ENCODE measurements around the gene NRXN3. TPM values are rescaled to one million over a fixed set of nuclear protein-coding genes. Genes with fewer than 3 reads are reported as not detected.

Gene NRXN3
- total and polyA plus RNA-seq, 2 experiments from 2014 or later = 0.08 to 0.11 TPM

- no peak overlapping the region for H3K4me2 ChIP-seq (ENCODE audit: unreplicated experiment)
- no peak overlapping the region for H3K27ac ChIP-seq
- WGBS, 2 experiments (ENCODE audit: low coverage in 1 of 2, low lambda C conversion rate in 2 of 2, missing lambda C conversion rate in 2 of 2) = 44 to 47% methylated on average over 8 of the region's 8 CpGs
Observed at GRCh38 chr14:79732911-79733655, 1562.9 kb downstream of the NRXN3 start.

GRCh38 chr14:79734151-79734550 is 1564.0 kb downstream of the NRXN3 start:
- no peaks in the 10 kb centered on the region for H3K79me2 ChIP-seq (ENCODE audit: insufficient read depth)
- in situ Hi-C loops (cut with MboI) = no loop called here
- H2AFZ ChIP-seq = no peak overlapping the region
- no peak overlapping the region for H3K4me2 ChIP-seq (ENCODE audit: unreplicated experiment)
- no peaks in the 10 kb centered on the region for H3K27me3 ChIP-seq (replicated peaks; ENCODE audit: insufficient read depth)
- H3K4me1 ChIP-seq (ENCODE audit: insufficient read depth) = peaks cover 3% of the 10 kb centered on the region; the same call in 1 of the 2 replicates
- no peaks in the 10 kb centered on the region for H3F3A ChIP-seq (ENCODE audit: insufficient read depth)
- no peaks in the 10 kb centered on the region for H3K9me2 ChIP-seq (ENCODE audit: insufficient read depth)
- no peak overlapping the region for H3K4me3 ChIP-seq
- 17 to 30% methylated on average over 3 of the region's 3 CpGs for WGBS, 2 experiments (ENCODE audit: low coverage in 1 of 2, low lambda C conversion rate in 2 of 2, missing lambda C conversion rate in 2 of 2)
- no peak for TF ChIP-seq EZH2 (IDR thresholded peaks at IDR 0.05; ENCODE audit: insufficient read depth, poor library complexity, severe bottlenecking)
- no peak for TF ChIP-seq EZH2phosphoT487 (IDR thresholded peaks at IDR 0.05; ENCODE audit: insufficient read depth, low read depth)
- H3K9ac ChIP-seq = no peak overlapping the region
- no peaks in the 10 kb centered on the region for H4K20me1 ChIP-seq (ENCODE audit: insufficient read depth)
- no peaks in the 10 kb centered on the region for H3K9me3 ChIP-seq (ENCODE audit: low read depth)
- H3K36me3 ChIP-seq (ENCODE audit: low read depth) = no peaks in the 10 kb centered on the region
- DNase-seq = no peak
- H3K27ac ChIP-seq = no peak overlapping the region

More at GRCh38 chr14:79732911-79733655, 1562.9 kb downstream of the NRXN3 start:
- Histone ChIP-seq H2AFZ (no peak overlapping the region), H3K4me1 (ENCODE audit: insufficient read depth) (peaks cover 3% of the 10 kb centered on the region; the same call in 1 of the 2 replicates), H3K9me2 (ENCODE audit: insufficient read depth) (no peaks in the 10 kb centered on the region), H4K20me1 (ENCODE audit: insufficient read depth) (no peaks in the 10 kb centered on the region), H3F3A (ENCODE audit: insufficient read depth) (no peaks in the 10 kb centered on the region), H3K9me3 (ENCODE audit: low read depth) (no peaks in the 10 kb centered on the region), H3K9ac (no peak overlapping the region), H3K36me3 (ENCODE audit: low read depth) (no peaks in the 10 kb centered on the region), H3K79me2 (ENCODE audit: insufficient read depth) (no peaks in the 10 kb centered on the region), H3K27me3 (replicated peaks; ENCODE audit: insufficient read depth) (no peaks in the 10 kb centered on the region), H3K4me3 (no peak overlapping the region)
- in situ Hi-C loops (cut with MboI) = no loop called here
- no peak for TF ChIP-seq EZH2phosphoT487 (IDR thresholded peaks at IDR 0.05; ENCODE audit: insufficient read depth, low read depth)
- peak; percentile 16 for DNase-seq

- Histone ChIP-seq H3K4me1 (ENCODE audit: insufficient read depth) (peaks cover 3% of the 10 kb centered on the region; the same call in 1 of the 2 replicates), H3F3A (ENCODE audit: insufficient read depth) (no peaks in the 10 kb centered on the region), H4K20me1 (ENCODE audit: insufficient read depth) (no peaks in the 10 kb centered on the region), H3K9me2 (ENCODE audit: insufficient read depth) (no peaks in the 10 kb centered on the region), H3K27me3 (replicated peaks; ENCODE audit: insufficient read depth) (no peaks in the 10 kb centered on the region), H3K79me2 (ENCODE audit: insufficient read depth) (no peaks in the 10 kb centered on the region), H3K4me3 (no peak overlapping the region), H3K9me3 (ENCODE audit: low read depth) (no peaks in the 10 kb centered on the region), H3K27ac (no peak overlapping the region), H2AFZ (no peak overlapping the region), H3K9ac (no peak overlapping the region), H3K36me3 (ENCODE audit: low read depth) (no peaks in the 10 kb centered on the region), H3K4me2 (ENCODE audit: unreplicated experiment) (no peak overlapping the region)
- in situ Hi-C loops (cut with MboI) = no loop called here
- no peak for TF ChIP-seq EZH2phosphoT487 (IDR thresholded peaks at IDR 0.05; ENCODE audit: insufficient read depth, low read depth)
- TF ChIP-seq EZH2 (IDR thresholded peaks at IDR 0.05; ENCODE audit: insufficient read depth, poor library complexity, severe bottlenecking) = no peak
- WGBS, 2 experiments (ENCODE audit: low coverage in 1 of 2, low lambda C conversion rate in 2 of 2, missing lambda C conversion rate in 2 of 2) = 53 to 89% methylated on average over 1 of the region's 1 CpG
- DNase-seq = no peak
Observed at GRCh38 chr14:79734656-79735055, 1564.5 kb downstream of the NRXN3 start.

GRCh38 chr14:79735121-79735520 is 1564.9 kb downstream of the NRXN3 start:
- Histone ChIP-seq H3K4me3 (no peak overlapping the region), H2AFZ (no peak overlapping the region), H3K4me1 (ENCODE audit: insufficient read depth) (peaks cover 3% of the 10 kb centered on the region; the same call in 1 of the 2 replicates), H3K9ac (no peak overlapping the region), H3K79me2 (ENCODE audit: insufficient read depth) (no peaks in the 10 kb centered on the region), H3K27ac (no peak overlapping the region), H3F3A (ENCODE audit: insufficient read depth) (no peaks in the 10 kb centered on the region), H3K9me3 (ENCODE audit: low read depth) (no peaks in the 10 kb centered on the region), H3K36me3 (ENCODE audit: low read depth) (no peaks in the 10 kb centered on the region), H3K4me2 (ENCODE audit: unreplicated experiment) (no peak overlapping the region), H4K20me1 (ENCODE audit: insufficient read depth) (no peaks in the 10 kb centered on the region), H3K9me2 (ENCODE audit: insufficient read depth) (no peaks in the 10 kb centered on the region), H3K27me3 (replicated peaks; ENCODE audit: insufficient read depth) (no peaks in the 10 kb centered on the region)
- TF ChIP-seq EZH2phosphoT487 (IDR thresholded peaks at IDR 0.05; ENCODE audit: insufficient read depth, low read depth) (no peak), EZH2 (IDR thresholded peaks at IDR 0.05; ENCODE audit: insufficient read depth, poor library complexity, severe bottlenecking) (no peak)
- no peak for DNase-seq
- WGBS, 2 experiments (ENCODE audit: low coverage in 1 of 2, low lambda C conversion rate in 2 of 2, missing lambda C conversion rate in 2 of 2) = 47 to 51% methylated on average over 3 of the region's 3 CpGs
- in situ Hi-C loops (cut with MboI) = no loop called here
